GM12873 (cell line): Measurements from ENCODE around the gene SMIM29.

ENCODE experiments used
- TF ChIP-seq, protein P1 (sequence below): IDR thresholded peaks from 2 replicates; pipeline ENCODE4 v1.5.1; 2012; ENCODE audit warnings: low read depth, mild to moderate bottlenecking, moderate library complexity, low read length, control low read depth; ENCODE audit not compliant: insufficient read depth; ENCODE audit errors: missing control alignments

SMIM29 gene

DNA sequence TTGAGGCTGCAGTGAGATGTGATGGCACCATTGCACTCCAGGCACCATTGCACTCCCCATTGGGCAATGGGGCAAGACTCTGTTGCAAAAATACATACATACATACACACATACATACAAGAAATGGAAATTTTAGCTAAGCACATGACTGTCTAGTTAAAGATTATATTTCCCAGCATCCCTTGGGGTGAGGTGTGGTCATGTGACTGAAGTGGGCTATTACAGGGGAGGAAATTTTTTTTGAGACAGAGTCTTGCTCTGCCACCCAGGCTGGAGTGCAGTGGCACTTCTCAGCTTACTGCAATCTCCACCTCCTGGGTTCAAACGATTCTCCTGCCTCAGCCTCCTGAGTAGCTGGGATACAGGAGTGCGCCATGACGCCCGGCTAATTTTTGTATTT, 44.1 kb downstream of the SMIM29 start:
- TF ChIP-seq, protein P1, sequence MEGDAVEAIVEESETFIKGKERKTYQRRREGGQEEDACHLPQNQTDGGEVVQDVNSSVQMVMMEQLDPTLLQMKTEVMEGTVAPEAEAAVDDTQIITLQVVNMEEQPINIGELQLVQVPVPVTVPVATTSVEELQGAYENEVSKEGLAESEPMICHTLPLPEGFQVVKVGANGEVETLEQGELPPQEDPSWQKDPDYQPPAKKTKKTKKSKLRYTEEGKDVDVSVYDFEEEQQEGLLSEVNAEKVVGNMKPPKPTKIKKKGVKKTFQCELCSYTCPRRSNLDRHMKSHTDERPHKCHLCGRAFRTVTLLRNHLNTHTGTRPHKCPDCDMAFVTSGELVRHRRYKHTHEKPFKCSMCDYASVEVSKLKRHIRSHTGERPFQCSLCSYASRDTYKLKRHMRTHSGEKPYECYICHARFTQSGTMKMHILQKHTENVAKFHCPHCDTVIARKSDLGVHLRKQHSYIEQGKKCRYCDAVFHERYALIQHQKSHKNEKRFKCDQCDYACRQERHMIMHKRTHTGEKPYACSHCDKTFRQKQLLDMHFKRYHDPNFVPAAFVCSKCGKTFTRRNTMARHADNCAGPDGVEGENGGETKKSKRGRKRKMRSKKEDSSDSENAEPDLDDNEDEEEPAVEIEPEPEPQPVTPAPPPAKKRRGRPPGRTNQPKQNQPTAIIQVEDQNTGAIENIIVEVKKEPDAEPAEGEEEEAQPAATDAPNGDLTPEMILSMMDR, result no peak

DNA sequence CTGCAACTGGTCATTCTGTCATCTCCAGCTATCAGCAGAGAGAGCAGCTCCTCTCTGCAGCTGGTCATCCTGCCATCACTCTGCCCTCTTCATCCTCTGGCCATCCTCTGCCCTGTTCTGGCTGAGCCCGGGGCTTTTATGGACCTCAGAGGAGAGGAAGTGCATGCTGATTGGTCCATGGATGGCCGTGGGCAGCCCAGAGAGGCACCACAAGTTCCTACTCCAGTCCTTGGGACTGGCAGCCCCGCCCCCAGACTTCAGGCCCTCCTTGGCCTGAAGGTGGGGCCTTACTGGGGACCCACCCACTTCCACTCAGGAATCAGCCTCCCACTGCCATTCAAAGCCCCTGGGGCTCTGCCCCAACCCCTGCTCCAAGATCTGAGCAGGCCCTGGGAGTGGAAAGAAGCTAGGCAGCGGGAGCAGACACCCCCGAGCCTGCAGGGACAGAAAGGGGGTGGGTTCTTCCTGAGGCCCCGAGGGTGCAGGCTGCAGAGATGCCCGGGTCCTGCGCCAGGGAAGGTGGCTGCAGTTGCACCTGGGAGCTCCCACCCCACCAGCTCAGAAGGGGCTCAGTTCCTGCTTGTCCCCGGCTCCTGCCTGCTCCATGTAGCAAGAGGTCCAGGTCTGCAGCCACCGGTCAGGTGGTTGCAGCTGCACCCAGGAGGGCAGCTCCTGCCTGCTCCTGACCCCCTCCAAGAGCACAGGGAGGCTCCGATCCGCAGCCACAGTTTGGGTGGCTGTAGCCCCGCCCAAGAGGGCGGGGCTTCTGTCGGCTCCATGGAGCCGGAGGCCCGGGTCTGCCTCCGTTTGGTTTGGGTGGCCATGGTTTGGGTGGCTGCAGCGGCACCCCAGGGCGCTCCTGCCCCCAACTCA, 46.2 kb downstream of the SMIM29 start:
- TF ChIP-seq, protein P1, result no peak

DNA sequence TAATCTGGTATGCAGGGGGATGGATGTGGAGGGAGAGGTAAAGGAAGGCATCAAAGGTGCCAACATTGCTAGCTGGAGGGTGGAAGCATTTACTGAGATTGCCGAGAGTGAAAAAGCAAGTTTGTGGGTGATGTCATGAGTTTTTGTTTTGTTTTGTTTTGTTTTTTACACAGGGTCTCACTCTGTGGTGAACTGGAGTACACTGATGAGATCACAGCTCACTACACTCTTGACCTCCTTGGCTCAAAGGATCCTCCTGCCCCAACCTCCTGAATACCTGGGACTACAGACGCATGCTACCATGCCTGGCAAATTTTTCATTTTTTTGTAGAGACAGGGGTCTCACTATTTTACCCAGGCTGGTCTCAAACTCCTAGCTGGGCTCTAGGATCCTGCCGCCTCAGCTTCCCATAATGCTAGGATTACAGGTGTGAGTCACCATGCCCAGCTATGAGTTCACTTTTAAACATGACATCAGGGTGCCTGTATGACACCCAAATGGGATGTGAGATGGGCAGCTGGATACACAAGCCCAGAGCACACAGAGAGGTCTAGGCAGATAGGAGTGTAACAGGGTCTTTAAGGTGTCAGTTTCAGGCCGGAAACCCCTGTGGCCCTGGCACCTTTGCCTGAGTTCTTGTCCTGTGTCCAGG, 47.2 kb downstream of the SMIM29 start:
- TF ChIP-seq, protein P1, result no peak

DNA sequence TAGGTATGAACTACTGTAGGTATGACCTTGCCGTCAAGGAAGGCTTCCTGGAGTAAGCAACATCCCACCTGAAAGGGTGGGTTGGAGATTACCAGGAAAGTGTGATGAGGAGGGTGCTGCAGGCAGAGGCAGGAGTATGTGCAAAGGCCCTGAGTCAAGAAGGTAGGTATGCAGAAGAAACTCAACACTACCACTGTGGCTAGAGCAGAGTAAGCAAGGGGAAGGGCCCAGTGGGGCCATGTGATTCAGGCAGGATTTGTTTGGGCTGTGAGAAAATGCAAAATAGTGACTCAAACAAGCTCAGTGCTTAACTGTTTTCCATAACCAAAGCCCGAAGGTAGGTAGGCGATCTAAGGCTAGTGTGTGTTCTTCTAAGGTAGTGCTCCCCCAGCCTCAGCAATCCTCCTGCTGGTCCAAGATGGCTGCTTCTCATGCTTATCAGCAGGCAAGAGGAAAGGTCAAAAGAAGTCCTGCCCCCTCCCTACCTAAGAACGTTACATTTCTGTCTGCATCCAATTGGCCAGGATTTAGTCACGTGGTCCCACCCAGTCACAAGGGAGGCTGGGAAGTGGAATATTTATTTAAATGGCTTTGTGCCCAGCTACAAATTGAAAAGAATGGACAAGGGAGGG, 48.4 kb downstream of the SMIM29 start:
- TF ChIP-seq, protein P1, result no peak

DNA sequence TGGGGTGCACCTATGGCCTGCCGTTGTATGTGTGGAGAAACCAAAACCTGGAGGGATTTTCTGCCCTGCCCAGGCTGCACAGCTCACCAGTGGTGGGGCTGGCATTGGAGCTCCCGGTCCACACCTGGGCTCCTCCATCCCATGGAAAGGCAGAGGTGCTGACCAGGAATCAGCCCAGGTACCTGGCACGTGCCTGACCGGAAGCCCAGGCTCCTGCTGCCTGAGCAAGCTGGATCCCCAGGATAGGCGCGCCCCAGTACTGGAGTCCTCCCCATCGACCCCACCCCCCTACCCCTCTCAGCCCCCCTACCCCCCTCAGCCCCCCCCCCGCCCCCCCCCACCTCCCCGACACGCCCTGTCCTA, 52.0 kb downstream of the SMIM29 start:
- TF ChIP-seq, protein P1, result no peak
